HepG2 (cell line): Measurements from ENCODE around the gene CEP164. TPM values are rescaled to one million over a fixed set of nuclear protein-coding genes. Genes with fewer than 3 reads are reported as not detected.

Experiments
- ATAC-seq: fragments of 200-7000 bp; cut with Tn5 transposase; 3 replicates; pipeline ENCODE4 v1.9.1; 2020; ENCODE audit warnings: mild to moderate bottlenecking, moderate library complexity
- BruUV-seq: library from RNA; stranded (reverse); fragments of 400-500 nt; replicated peaks from 2 replicates; lab custom pipeline; 2021; lab: Mats Ljungman, UMichigan
- CTCF ChIA-PET: fragments of 300-600 bp; formaldehyde crosslinking; extraction: SDS; loops from one replicate; lab custom pipeline; 2021; ENCODE audit warnings: low total read pairs, inconsistent platforms, low intra/inter-chr PET ratio; lab: Yijun Ruan, JAX
- POLR2A ChIA-PET: fragments of 350-600 bp; sonication (Branson Sonifier 250); formaldehyde crosslinking; loops from one replicate; lab custom pipeline; 2020; ENCODE audit warnings: antibody characterized with exemption, inconsistent platforms; lab: Yijun Ruan, JAX
- DNase-seq: peaks from one replicate; pipeline ENCODE4 v3.0.0-alpha.2; 2015; ENCODE audit warnings: low spot score
- FAIRE-seq: peaks from 3 replicates; lab custom pipeline; 2011; peaks lifted over from hg19 to GRCh38; lab: Jason Lieb, UNC
- H2AFZ ChIP-seq: one replicate; pipeline ENCODE4 v1.6.1; 2011; ENCODE audit warnings: low read length, inconsistent platforms
- H3K27ac ChIP-seq: fragments of 300-600 bp; 3 replicates; pipeline ENCODE4 v1.8.0; 2011; ENCODE audit warnings: mixed run types, mild to moderate bottlenecking, mixed read lengths, low read length, inconsistent platforms; ENCODE audit not compliant: insufficient read depth; ENCODE audit errors: extremely low read length
- H3K27me3 ChIP-seq, 2 experiments: fragments of 200-600 bp in 1 of 2; 2 replicates in 1 of 2; 3 replicates in 1 of 2; pipeline versions ENCODE4 v1.6.0 to v1.8.0; 2011; ENCODE audit warnings: low read length in 2 of 2, mild to moderate bottlenecking in 2 of 2, moderate library complexity in 2 of 2, inconsistent platforms in 1 of 2; ENCODE audit not compliant: insufficient read depth in 2 of 2, control insufficient read depth in 1 of 2
- H3K36me3 ChIP-seq, 2 experiments: fragments of 200-600 bp in 1 of 2; replicated peaks in 1 of 2; 2 replicates in 1 of 2; 3 replicates in 1 of 2; pipeline versions ENCODE4 v1.5.1 to v1.8.0; 2011; ENCODE audit warnings: low read length in 2 of 2, inconsistent platforms in 1 of 2; ENCODE audit not compliant: insufficient read depth in 2 of 2, control insufficient read depth in 1 of 2
- H3K4me1 ChIP-seq: 2 replicates; pipeline ENCODE4 v1.5.1; 2012; ENCODE audit warnings: low read length, inconsistent platforms; ENCODE audit not compliant: insufficient read depth
- H3K4me2 ChIP-seq: 2 replicates; pipeline ENCODE4 v1.6.0; 2011; ENCODE audit warnings: low read depth, low read length, inconsistent platforms
- H3K4me3 ChIP-seq, 3 experiments: fragments of 200-600 bp in 1 of 3; sonication (generic), shearing (Covaris generic) in 1 of 3; replicated peaks in 1 of 3; 2 replicates each; pipeline ENCODE4 v1.5.1; 2011 to 2016; ENCODE audit warnings: low read length in 3 of 3, inconsistent platforms in 2 of 3, low read depth in 2 of 3, mild to moderate bottlenecking in 2 of 3, control low read depth in 1 of 3, mixed read lengths in 1 of 3; ENCODE audit not compliant: insufficient read depth in 1 of 3
- H3K79me2 ChIP-seq: one replicate; pipeline ENCODE4 v1.6.1; 2011; ENCODE audit warnings: low read length, inconsistent platforms; ENCODE audit not compliant: insufficient read depth
- H3K9ac ChIP-seq: 2 replicates; pipeline ENCODE4 v1.6.0; 2011; ENCODE audit warnings: mild to moderate bottlenecking, low read depth, low read length, inconsistent platforms; ENCODE audit not compliant: insufficient read depth
- H3K9me3 ChIP-seq: 2 replicates; pipeline ENCODE4 v1.5.1; 2012; ENCODE audit warnings: mild to moderate bottlenecking, low read length
- H4K20me1 ChIP-seq: 2 replicates; pipeline ENCODE4 v1.6.0; 2011; ENCODE audit warnings: inconsistent platforms, mild to moderate bottlenecking, low read length, moderate library complexity; ENCODE audit not compliant: insufficient read depth
- ATM ChIP-seq: fragments of 450-650 bp; IDR thresholded peaks from 2 replicates; pipeline ENCODE4 v1.7.1; 2017; ENCODE audit warnings: mild to moderate bottlenecking, borderline replicate concordance
- CHD4 ChIP-seq: fragments of 200-600 bp; sonication (generic); IDR thresholded peaks from 2 replicates; pipeline ENCODE4 v1.7.0; 2017; ENCODE audit warnings: mild to moderate bottlenecking, low read length, borderline replicate concordance
- CREB3 ChIP-seq: sonication (generic); formaldehyde crosslinking; IDR thresholded peaks from 2 replicates; pipeline ENCODE4 v1.5.0; 2020; ENCODE audit warnings: missing genetic modification reagents
- GPN1 ChIP-seq: sonication (generic); formaldehyde crosslinking; IDR thresholded peaks from 2 replicates; pipeline ENCODE4 v1.5.1; 2020; ENCODE audit warnings: missing genetic modification reagents, borderline replicate concordance
- KDM5B ChIP-seq: sonication (generic); formaldehyde crosslinking; IDR thresholded peaks from 2 replicates; pipeline ENCODE4 v1.4.0; 2020; ENCODE audit warnings: missing genetic modification reagents, mild to moderate bottlenecking, borderline replicate concordance
- NBN ChIP-seq: fragments of 450-650 bp; conservative IDR thresholded peaks from 2 replicates; pipeline ENCODE4 v1.6.1; 2017
- NR2F2 ChIP-seq: IDR thresholded peaks from 2 replicates; pipeline ENCODE4 v1.6.1; 2012; ENCODE audit warnings: low read depth, inconsistent platforms, borderline replicate concordance
- RORA ChIP-seq: sonication (generic); formaldehyde crosslinking; IDR thresholded peaks from 2 replicates; pipeline ENCODE4 v1.5.0; 2020; ENCODE audit warnings: mild to moderate bottlenecking, missing genetic modification reagents, moderate library complexity
- SAFB2 ChIP-seq: sonication (generic); formaldehyde crosslinking; IDR thresholded peaks from 2 replicates; pipeline ENCODE4 v1.5.1; 2020; ENCODE audit warnings: missing genetic modification reagents, low read depth, mild to moderate bottlenecking, borderline replicate concordance
- SALL1 ChIP-seq: sonication (generic); formaldehyde crosslinking; IDR thresholded peaks from 2 replicates; pipeline ENCODE4 v1.8.0; 2022; ENCODE audit warnings: mild to moderate bottlenecking, missing genetic modification reagents
- SNAPC2 ChIP-seq: sonication (generic); formaldehyde crosslinking; IDR thresholded peaks from 2 replicates; pipeline ENCODE4 v1.8.1; 2022; ENCODE audit warnings: mild to moderate bottlenecking, missing genetic modification reagents
- SP2 ChIP-seq: sonication (generic); formaldehyde crosslinking; IDR thresholded peaks from 2 replicates; pipeline ENCODE4 v1.5.1; 2020; ENCODE audit warnings: mild to moderate bottlenecking, missing genetic modification reagents
- ZFP1 ChIP-seq: IDR thresholded peaks from 2 replicates; pipeline ENCODE4 v1.6.1; 2016
- ZNF276 ChIP-seq: sonication (generic); formaldehyde crosslinking; IDR thresholded peaks from 2 replicates; pipeline ENCODE4 v1.4.0; 2020; ENCODE audit warnings: mild to moderate bottlenecking, low read depth, missing genetic modification reagents
- ZNF367 ChIP-seq: sonication (generic); formaldehyde crosslinking; IDR thresholded peaks from 2 replicates; pipeline ENCODE4 v1.4.0; 2020; ENCODE audit warnings: missing genetic modification reagents, borderline replicate concordance
- ZNF572 ChIP-seq: sonication (generic); formaldehyde crosslinking; IDR thresholded peaks from 2 replicates; pipeline ENCODE4 v1.5.1; 2020; ENCODE audit warnings: mild to moderate bottlenecking, missing genetic modification reagents
- WGBS: methylation state at CpG from one replicate; pipeline ENCODE4 v1.1.6; 2017; ENCODE audit warnings: low lambda C conversion rate; 5-methylcytosine and 5-hydroxymethylcytosine counted together
- in situ Hi-C: cut with HindIII; loops from 2 replicates; pipeline ENCODE4 v1.10.0; 2017; ENCODE audit warnings: low pct_unique_long_range_greater_than_20kb; ENCODE audit not compliant: extremely low pct_ligation_motif_present
- intact Hi-C: fragments of 100-400 bp; cut with micrococcal nuclease; formaldehyde crosslinking; loops from one replicate; pipeline ENCODE4 v1.10.0; 2022; ENCODE audit not compliant: unreplicated experiment
- polyA plus RNA-seq, 8 experiments: library from polyadenylated mRNA; depleted of rRNA in 3 of 8; stranded (reverse) in 7 of 8; unstranded in 1 of 8; fragments of >200 nt; fragmentation: Illumina TruSeq in 4 of 8; extraction: Trizol in 4 of 8; gene quantifications; 2 replicates each; pipeline versions ENCODE4 v1.2.1 to v1.2.3, GENCODE V29; 2011 to 2016; ENCODE audit warnings: low read depth in 4 of 8, missing spikeins in 1 of 8, mixed read lengths in 1 of 8; ENCODE audit not compliant: insufficient read depth in 1 of 8
- total RNA-seq, 5 experiments: library from RNA; depleted of rRNA; stranded (reverse); fragments of >200 nt; fragmentation: Illumina TruSeq; extraction: Trizol; gene quantifications; 2 replicates each; pipeline ENCODE4 v1.2.3, GENCODE V29; 2016; ENCODE audit warnings: low read depth in 1 of 5

Gene CEP164
- total and polyA plus RNA-seq, 2 of the 13 experiments (the other 11 are each of a cell fraction or from before 2014, with no cell fraction given): 11.4 to 15.2 TPM

GRCh38 chr11:117289795-117290194, 37.9 kb upstream of the CEP164 start:
- H2AFZ ChIP-seq: no peak overlapping the region

More at GRCh38 chr11:117289795-117290194, 37.9 kb upstream of the CEP164 start:
- Histone ChIP-seq H3K4me2 (no peak overlapping the region), H3K36me3 (peaks cover 8 to 45% of the 10 kb centered on the region in 2 experiments; a peak in 4 of 5 replicates), H4K20me1 (no peaks in the 10 kb centered on the region), H3K79me2 (no peaks in the 10 kb centered on the region), H3K27me3 (no peaks in the 10 kb centered on the region), H3K4me3 (no peak overlapping the region), H3K27ac (no peak overlapping the region), H3K9me3 (no peaks in the 10 kb centered on the region), H3K9ac (no peak overlapping the region)
- no peak for FAIRE-seq
- no TSS peak for BruUV-seq
- DNase-seq: no peak
- in situ Hi-C loops (no loop called here), intact Hi-C loops (no loop called here)
- ChIA-PET CTCF (no interaction called here), POLR2A (interaction anchor here (2.1 kb wide), 1 partner anchor 10 kb away, joined by 7 read pairs; no protein-coding TSS in a partner anchor)
- ATAC-seq: no peak
- TF ChIP-seq CREB3 (CRISPR knock-in tag): no peak
- TF ChIP-seq ATM: no peak
- no peak for TF ChIP-seq SP2 (CRISPR knock-in tag)
- TF ChIP-seq KDM5B (CRISPR knock-in tag): no peak
- TF ChIP-seq ZNF276: no peak
- no peak for TF ChIP-seq NR2F2
- TF ChIP-seq SALL1 (CRISPR knock-in tag): no peak
- no peak for TF ChIP-seq CHD4
- no peak for TF ChIP-seq RORA
- no peak for TF ChIP-seq SAFB2 (CRISPR knock-in tag)
- TF ChIP-seq ZFP1 (CRISPR knock-in tag): no peak
- TF ChIP-seq ZNF367 (CRISPR knock-in tag): no peak
- no peak for TF ChIP-seq GPN1 (CRISPR knock-in tag)
- TF ChIP-seq NBN: no peak
- TF ChIP-seq ZNF572 (CRISPR knock-in tag): no peak
- no peak for TF ChIP-seq SNAPC2 (CRISPR knock-in tag)
- TF ChIP-seq, all 625 proteins: peak for 0
- H3K4me1 ChIP-seq: no peaks in the 10 kb centered on the region
- 90% methylated on average over 1 of the region's 1 CpG for WGBS
